Central memory CD8-positive, alpha-beta T cell (primary cell): ENCODE results near the gene SLC16A12.

Experiments
- ATAC-seq: fragments of 150-1000 bp; cut with Tn5 transposase; replicated peaks from 2 replicates; pipeline ENCODE4 v1.10.0; 2022; ENCODE audit warnings: mild to moderate bottlenecking, moderate FRiP score, moderate number of reproducible peaks; ENCODE audit not compliant: poor library complexity, severe bottlenecking; ENCODE audit errors: extremely low read depth
- DNase-seq, 2 donors: peaks; one replicate each; pipeline ENCODE4 v3.0.0; 2021; ENCODE audit warnings: low spot score in 2 of 2
- H3K27ac Mint-ChIP-seq: one replicate; pipeline ENCODE4 v1.8.0; 2022; ENCODE audit warnings: low read depth, mild to moderate bottlenecking, moderate library complexity, mixed read lengths
- H3K27me3 Mint-ChIP-seq: one replicate; pipeline ENCODE4 v1.8.0; 2022; ENCODE audit warnings: mixed read lengths
- H3K36me3 Mint-ChIP-seq: one replicate; pipeline ENCODE4 v1.8.0; 2022; ENCODE audit warnings: mild to moderate bottlenecking, moderate library complexity, mixed read lengths; ENCODE audit not compliant: insufficient read depth
- H3K4me1 Mint-ChIP-seq: one replicate; pipeline ENCODE4 v1.8.0; 2022; ENCODE audit warnings: mixed read lengths
- H3K4me3 Mint-ChIP-seq: one replicate; pipeline ENCODE4 v1.8.0; 2022; ENCODE audit warnings: mild to moderate bottlenecking, moderate library complexity, mixed read lengths
- H3K9me3 Mint-ChIP-seq: one replicate; pipeline ENCODE4 v1.8.0; 2022; ENCODE audit warnings: mixed read lengths

Gene SLC16A12

GRCh38 chr10:89535171-89536012 is at the start of gene SLC16A12:
Gene SLC16A12 (minus strand): TSS chr10:89535594. CDS start chr10:89462578, 73,016 bp downstream.
- Mint-ChIP-seq H3K9me3 (no peaks in the 10 kb centered on the region), H3K4me3 (no peak within 1 kb of the TSS), H3K4me1 (no peaks in the 10 kb centered on the region), H3K27ac (no peak within 1 kb of the TSS), H3K36me3 (peaks cover 2% of the 10 kb centered on the region), H3K27me3 (peaks cover 68% of the 10 kb centered on the region)
- DNase-seq (no peak), ATAC-seq (no peak)

DNA sequence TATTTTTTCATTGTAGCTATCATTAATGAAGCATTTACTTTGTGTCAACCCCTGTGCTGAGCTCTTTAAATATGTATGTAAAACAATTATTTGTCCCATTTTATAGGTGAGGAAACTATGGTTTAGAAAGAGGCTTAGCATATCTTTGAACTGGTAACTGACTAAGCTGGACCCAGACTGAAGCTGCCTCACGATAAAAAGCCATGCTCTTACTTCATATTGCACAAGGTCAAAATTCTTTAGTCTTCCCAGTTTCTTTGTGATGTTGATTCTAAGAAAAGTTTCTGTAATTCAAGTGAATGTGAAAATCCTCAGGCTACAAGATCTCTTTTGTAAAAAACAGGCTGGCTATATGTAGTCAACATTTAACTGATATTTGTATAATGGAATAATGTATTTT is 46.6 kb upstream of the SLC16A12 start:
- no peak for DNase-seq
- H3K4me1 Mint-ChIP-seq = no peaks in the 10 kb centered on the region
- H3K36me3 Mint-ChIP-seq = no peaks in the 10 kb centered on the region
- H3K4me3 Mint-ChIP-seq = no peak overlapping the region
- ATAC-seq = no peak
- no peaks in the 10 kb centered on the region for H3K9me3 Mint-ChIP-seq
- H3K27me3 Mint-ChIP-seq = no peaks in the 10 kb centered on the region
- H3K27ac Mint-ChIP-seq = no peak overlapping the region

- H3K27ac Mint-ChIP-seq = no peak overlapping the region
- no peak for ATAC-seq
- no peaks in the 10 kb centered on the region for H3K4me1 Mint-ChIP-seq
- DNase-seq = no peak
- no peak overlapping the region for H3K4me3 Mint-ChIP-seq
- no peaks in the 10 kb centered on the region for H3K36me3 Mint-ChIP-seq
- no peaks in the 10 kb centered on the region for H3K9me3 Mint-ChIP-seq
- no peaks in the 10 kb centered on the region for H3K27me3 Mint-ChIP-seq
Observed at GRCh38 chr10:89580243-89580642, 44.8 kb upstream of the SLC16A12 start.

GRCh38 chr10:89576696-89577095 is 41.3 kb upstream of the SLC16A12 start:
- H3K4me3 Mint-ChIP-seq = no peak overlapping the region
- no peaks in the 10 kb centered on the region for H3K36me3 Mint-ChIP-seq
- no peak for DNase-seq
- no peaks in the 10 kb centered on the region for H3K4me1 Mint-ChIP-seq
- H3K27me3 Mint-ChIP-seq = no peaks in the 10 kb centered on the region
- no peak overlapping the region for H3K27ac Mint-ChIP-seq
- no peaks in the 10 kb centered on the region for H3K9me3 Mint-ChIP-seq
- no peak for ATAC-seq

DNA sequence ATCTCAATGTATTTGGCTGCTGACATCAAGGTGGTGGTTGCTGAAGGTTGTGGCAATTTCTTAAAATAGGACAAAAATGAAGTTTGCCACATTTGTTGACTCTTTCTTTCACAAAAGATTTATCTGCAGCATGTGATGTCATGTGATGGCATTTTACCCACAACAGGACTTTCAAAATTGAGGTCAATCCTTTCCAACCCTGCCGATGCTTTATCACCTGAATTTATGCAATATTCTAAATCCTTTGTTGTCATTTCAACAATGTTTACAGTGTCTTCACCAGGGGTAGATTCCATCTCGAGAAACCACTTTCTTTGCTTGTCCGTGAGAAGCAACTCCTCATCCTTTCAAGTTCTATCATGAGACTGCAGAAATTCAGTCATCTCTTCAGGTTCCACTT is 40.6 kb upstream of the SLC16A12 start:
- Mint-ChIP-seq H3K27ac (no peak overlapping the region), H3K27me3 (no peaks in the 10 kb centered on the region), H3K36me3 (no peaks in the 10 kb centered on the region), H3K9me3 (no peaks in the 10 kb centered on the region), H3K4me1 (no peaks in the 10 kb centered on the region), H3K4me3 (no peak overlapping the region)
- DNase-seq = no peak
- ATAC-seq = no peak

DNA sequence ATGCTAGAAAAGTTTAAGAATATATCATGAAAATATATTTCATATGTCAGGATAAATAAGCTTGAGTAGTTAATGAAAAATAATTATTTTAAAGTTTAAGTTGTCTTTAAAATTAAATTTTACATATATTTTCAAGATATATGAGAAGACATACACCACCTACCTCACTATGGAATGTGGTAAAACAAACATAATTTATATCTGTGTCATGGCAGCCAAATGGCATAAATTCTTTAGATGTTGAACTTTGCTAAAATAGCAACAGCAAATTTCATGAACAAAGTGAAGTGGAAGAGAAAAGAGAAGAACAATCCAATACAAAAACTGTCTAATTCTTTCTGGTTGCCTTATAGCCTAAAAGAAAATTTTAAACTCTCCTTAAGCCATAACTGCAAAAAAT is 39.6 kb upstream of the SLC16A12 start:
- H3K36me3 Mint-ChIP-seq = no peaks in the 10 kb centered on the region
- no peak overlapping the region for H3K4me3 Mint-ChIP-seq
- H3K27me3 Mint-ChIP-seq = no peaks in the 10 kb centered on the region
- no peaks in the 10 kb centered on the region for H3K9me3 Mint-ChIP-seq
- ATAC-seq (no peak), DNase-seq (no peak)
- H3K27ac Mint-ChIP-seq = no peak overlapping the region
- no peaks in the 10 kb centered on the region for H3K4me1 Mint-ChIP-seq

DNA sequence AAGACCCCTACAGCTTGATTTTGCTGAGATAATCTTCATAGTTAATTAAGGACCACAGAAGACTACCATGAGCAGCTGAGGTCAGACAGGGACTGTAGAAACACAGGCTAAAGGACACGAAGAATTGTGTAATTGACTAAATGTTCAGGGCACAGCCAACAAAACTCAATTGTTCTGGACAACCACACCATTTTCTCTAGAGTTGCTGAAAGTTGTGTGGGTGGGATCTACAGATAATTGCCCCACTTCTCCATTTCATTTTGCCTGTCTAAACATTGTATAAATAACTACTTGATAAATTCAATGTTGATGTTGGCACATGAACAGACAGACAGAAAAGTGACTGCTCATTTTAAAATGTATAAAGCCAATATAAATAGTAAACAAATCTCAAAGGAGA is 39.0 kb upstream of the SLC16A12 start:
- no peak for DNase-seq
- Mint-ChIP-seq H3K36me3 (no peaks in the 10 kb centered on the region), H3K4me3 (no peak overlapping the region), H3K9me3 (no peaks in the 10 kb centered on the region), H3K27me3 (no peaks in the 10 kb centered on the region), H3K27ac (no peak overlapping the region), H3K4me1 (no peaks in the 10 kb centered on the region)
- ATAC-seq = no peak

GRCh38 chr10:89567576-89568245 is 32.3 kb upstream of the SLC16A12 start:
- no peak overlapping the region for H3K27ac Mint-ChIP-seq
- peaks cover 23% of the 10 kb centered on the region for H3K27me3 Mint-ChIP-seq
- no peaks in the 10 kb centered on the region for H3K9me3 Mint-ChIP-seq
- no peak for DNase-seq
- no peaks in the 10 kb centered on the region for H3K4me1 Mint-ChIP-seq
- no peak overlapping the region for H3K4me3 Mint-ChIP-seq
- H3K36me3 Mint-ChIP-seq = no peaks in the 10 kb centered on the region
- no peak for ATAC-seq

DNA sequence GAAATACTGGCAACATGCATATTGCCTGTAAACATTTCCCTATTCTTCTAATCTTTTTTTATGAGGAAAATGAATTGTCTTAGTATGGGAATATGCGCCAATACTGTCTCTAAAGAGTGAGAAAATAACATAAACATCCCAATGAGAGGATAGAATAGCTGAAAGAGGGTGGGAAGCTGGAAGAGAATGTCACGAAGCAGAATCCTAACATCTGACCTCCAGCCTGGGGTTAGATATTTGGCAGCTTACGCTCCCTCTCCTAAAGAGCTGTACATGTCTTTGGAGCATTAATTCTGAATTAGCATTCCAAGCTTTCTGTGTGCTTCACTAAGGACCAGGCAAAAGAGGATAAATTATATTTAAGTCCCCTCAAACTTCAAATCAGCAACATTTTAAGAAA is 31.6 kb upstream of the SLC16A12 start:
- Mint-ChIP-seq H3K27me3 (peaks cover 29% of the 10 kb centered on the region), H3K4me3 (no peak overlapping the region), H3K27ac (no peak overlapping the region), H3K4me1 (no peaks in the 10 kb centered on the region), H3K36me3 (no peaks in the 10 kb centered on the region), H3K9me3 (no peaks in the 10 kb centered on the region)
- DNase-seq (no peak), ATAC-seq (no peak)

GRCh38 chr10:89566095-89566950 is 30.9 kb upstream of the SLC16A12 start:
- H3K4me1 Mint-ChIP-seq = no peaks in the 10 kb centered on the region
- peaks cover 36% of the 10 kb centered on the region for H3K27me3 Mint-ChIP-seq
- H3K4me3 Mint-ChIP-seq = no peak overlapping the region
- H3K27ac Mint-ChIP-seq = no peak overlapping the region
- no peak for ATAC-seq
- no peaks in the 10 kb centered on the region for H3K36me3 Mint-ChIP-seq
- no peaks in the 10 kb centered on the region for H3K9me3 Mint-ChIP-seq
- DNase-seq = no peak

- H3K4me1 Mint-ChIP-seq = no peaks in the 10 kb centered on the region
- H3K27me3 Mint-ChIP-seq = peaks cover 44% of the 10 kb centered on the region
Observed at GRCh38 chr10:89565180-89565579, 29.8 kb upstream of the SLC16A12 start.

GRCh38 chr10:89563861-89564478 is 28.6 kb upstream of the SLC16A12 start:
- Mint-ChIP-seq H3K4me1 (no peaks in the 10 kb centered on the region), H3K9me3 (no peaks in the 10 kb centered on the region), H3K4me3 (no peak overlapping the region), H3K36me3 (no peaks in the 10 kb centered on the region), H3K27me3 (peaks cover 52% of the 10 kb centered on the region), H3K27ac (no peak overlapping the region)
- DNase-seq (no peak), ATAC-seq (peak; percentile 68)

More at GRCh38 chr10:89565180-89565579, 29.8 kb upstream of the SLC16A12 start:
- Mint-ChIP-seq H3K4me3 (no peak overlapping the region), H3K27ac (no peak overlapping the region), H3K36me3 (no peaks in the 10 kb centered on the region), H3K9me3 (no peaks in the 10 kb centered on the region)
- ATAC-seq = no peak
- no peak for DNase-seq
